Smooth muscle cell of the umbilical artery (primary cell): ENCODE results near the gene STK38L. TPM values are rescaled to one million over a fixed set of nuclear protein-coding genes. Genes with fewer than 3 reads are reported as not detected.

Source experiments
- total RNA-seq: library from RNA; depleted of rRNA; stranded (reverse); fragments of >200 nt; gene quantifications from 2 replicates; pipeline ENCODE4 v1.2.3, GENCODE V29; 2014

The STK38L gene
- 97.4 and 102 TPM in 2 replicates for total RNA-seq

DNA sequence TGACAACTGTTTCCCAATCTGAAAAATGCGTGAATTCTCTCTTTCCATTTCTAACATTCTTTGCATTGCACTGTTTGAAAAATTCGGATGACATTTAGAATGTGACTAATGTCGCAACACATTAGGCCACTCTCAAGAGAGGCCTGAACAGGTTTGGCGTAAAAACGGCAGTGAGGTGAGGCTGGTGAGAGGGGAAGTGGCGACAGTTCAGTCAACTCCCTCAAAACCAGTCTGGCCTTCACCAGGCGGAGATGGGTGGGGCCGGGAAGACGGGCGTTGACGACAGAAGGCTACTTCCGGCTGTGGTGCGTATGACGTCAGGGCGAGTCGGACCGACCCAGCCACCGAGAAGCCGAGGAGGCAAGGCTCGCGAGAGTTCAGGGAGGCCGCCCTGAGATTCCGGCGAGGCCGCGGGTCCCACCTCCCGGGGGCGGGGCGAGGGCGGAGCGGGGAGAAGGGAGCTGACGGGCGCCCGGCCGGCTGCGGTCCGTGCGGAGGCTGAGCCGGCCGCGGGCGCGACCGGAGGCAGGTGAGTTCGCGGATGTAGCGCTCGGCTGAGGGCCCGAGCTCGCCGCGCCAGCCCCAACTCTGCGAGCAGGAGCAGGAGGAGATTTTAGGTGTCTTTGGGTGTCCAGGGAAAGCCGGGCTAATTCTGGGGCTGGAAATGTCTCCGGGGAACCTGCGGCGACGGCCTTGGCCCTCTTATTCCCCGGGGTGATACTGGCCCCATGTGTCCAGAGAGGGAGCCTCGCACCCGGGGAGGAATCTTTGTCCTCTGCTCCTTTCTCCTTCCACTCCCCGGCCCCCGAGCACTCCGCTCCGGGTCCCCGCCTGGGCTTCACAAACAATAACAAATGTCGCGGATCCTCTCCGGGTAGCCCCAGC lies at the start of gene STK38L:
Gene STK38L, plus strand, starts transcription at position 483 of the 885 bp plus-strand sequence. CDS start 53,435 bp downstream, outside the sequence.

DNA sequence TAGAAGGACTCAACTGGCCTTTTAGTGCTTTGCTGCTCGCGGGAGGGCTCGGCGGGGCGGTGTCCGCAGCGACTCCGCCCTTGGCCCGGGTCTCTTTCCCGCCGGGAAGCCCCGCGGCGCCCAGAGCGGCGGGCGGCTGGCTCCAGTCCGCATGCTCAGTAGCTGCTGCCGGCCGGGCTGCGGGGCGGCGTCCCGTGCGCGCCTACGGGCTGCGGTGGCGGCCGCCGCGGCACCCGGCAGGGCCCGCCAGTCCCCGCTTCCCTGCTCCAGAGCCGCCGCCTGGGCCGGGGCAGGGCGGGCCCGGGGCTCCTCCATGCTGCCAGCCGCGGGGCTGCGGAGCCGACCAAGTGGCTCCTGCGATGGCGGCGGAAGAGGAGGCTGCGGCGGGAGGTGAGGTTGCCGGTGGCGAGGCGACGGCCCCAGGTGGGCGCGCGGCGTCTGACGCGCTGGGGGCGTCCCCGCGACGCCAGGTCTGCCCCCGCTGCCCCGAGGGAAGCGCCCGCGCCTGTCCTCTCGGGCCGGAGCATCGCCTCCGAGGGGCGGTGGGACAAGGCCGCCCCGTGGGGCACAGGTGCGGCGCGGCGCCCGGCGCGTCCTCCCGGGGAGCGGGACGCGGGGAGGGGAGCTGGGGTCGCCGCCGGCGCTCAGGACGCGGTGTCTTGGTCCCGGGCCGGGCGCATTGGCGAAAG lies 88.8 kb downstream of the STK38L start, which contains the start of gene BMAL2:
Gene BMAL2, plus strand, starts transcription at position 123 of the 689 bp plus-strand sequence. Its CDS starts 237 bp downstream, at position 360.

Other genes with a start within 250 kb of the STK38L start
- 169 and 212 TPM in 2 replicates for gene TM7SF3, start 229.9 kb upstream of the STK38L start, total RNA-seq
- gene MED21, start 221.7 kb upstream of the STK38L start, total RNA-seq: 44.8 and 45.9 TPM in 2 replicates
- gene C12orf71, start 161.7 kb upstream of the STK38L start, total RNA-seq: not detected in 2 replicates
- gene BMAL2, start 88.5 kb downstream of the STK38L start, total RNA-seq: 49.0 and 140 TPM in 2 replicates
- gene SMCO2, start 202.4 kb downstream of the STK38L start, total RNA-seq: 0.89 and 1.4 TPM in 2 replicates